HTR-8/SVneo (cell line): ENCODE data around the gene HTN3.
"Not testable (repeated sequence)": the region's sequence is repeated elsewhere in the genome, so short reads cannot be mapped to it uniquely, and the experiment has no call there.

Source experiments
- DNase-seq: peaks from one replicate; pipeline ENCODE4 v3.0.0; 2011; ENCODE audit warnings: low spot score, mixed read lengths; ENCODE audit not compliant: insufficient read length
- FAIRE-seq: peaks from 2 replicates; lab custom pipeline; 2011; peaks lifted over from hg19 to GRCh38; lab: Jason Lieb, UNC

The HTN3 gene

DNA sequence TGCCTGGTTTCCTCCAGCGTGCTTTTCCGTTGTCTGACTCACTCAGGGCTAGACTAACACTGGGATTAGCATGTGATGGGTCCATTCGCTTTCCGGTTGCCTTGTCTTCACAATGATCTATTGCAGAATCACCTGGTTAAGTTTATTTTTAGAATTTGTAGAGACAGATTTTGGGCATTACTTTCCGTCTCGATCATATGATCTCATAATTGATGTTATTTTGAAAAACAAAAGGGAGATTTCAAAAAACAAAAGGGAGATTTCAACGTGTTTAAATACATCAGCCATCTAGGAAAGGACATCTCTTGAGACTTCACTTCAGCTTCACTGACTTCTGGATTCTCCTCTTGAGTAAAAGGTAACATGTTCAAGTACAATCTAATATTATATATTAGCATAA, at the start of gene HTN3:
HTN3 (plus strand) TSS at position 301 of the 400 bp plus-strand sequence. CDS start 2,282 bp downstream, outside the sequence.
- DNase-seq, FAIRE-seq: not testable (repeated sequence)

- DNase-seq = no peak
- no peak for FAIRE-seq
Measured at GRCh38 chr4:69984030-69984443, 44.2 kb upstream of the HTN3 start.

DNA sequence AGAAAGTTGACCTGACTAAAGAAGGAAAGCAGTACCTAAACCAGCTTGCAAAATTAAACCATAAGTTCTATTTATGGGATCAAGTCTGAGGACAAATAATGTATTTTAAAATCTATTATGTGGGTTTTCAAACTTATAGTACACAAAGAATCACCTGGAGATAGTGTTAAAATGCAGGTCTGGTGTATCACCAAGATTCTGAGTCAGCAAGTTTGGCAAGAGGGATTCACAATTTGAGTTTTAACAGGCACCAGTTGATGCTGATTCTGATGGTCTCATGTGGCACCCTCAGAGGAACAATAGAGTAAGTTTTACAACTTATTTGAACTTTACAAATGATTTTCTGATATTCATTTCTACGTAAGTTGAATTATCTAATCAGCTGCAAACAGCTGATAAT, 41.6 kb upstream of the HTN3 start:
- FAIRE-seq (no peak), DNase-seq (no peak)

DNA sequence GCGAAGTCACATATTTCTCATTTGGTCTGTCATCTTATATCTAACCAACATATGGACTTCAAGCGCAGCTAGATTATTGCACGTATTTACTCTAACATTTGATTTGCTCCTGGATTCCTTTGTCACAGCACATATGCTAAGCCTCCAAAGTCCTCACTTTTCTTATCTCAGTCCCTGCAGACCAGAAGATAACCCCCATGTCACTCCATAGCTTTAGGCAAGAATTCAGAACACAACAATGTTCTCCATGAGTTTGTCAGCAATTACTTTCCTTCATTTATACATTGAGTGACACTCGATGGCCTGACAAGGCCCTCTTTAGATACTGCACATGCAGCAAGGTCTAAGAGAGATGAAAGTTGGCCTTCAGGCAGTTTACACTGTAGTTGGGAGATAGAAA, 37.2 kb upstream of the HTN3 start:
- DNase-seq (no peak), FAIRE-seq (no peak)

- FAIRE-seq = no peak
- DNase-seq = no peak
Measured at GRCh38 chr4:69994782-69995181, 33.5 kb upstream of the HTN3 start.

GRCh38 chr4:69995526-69996016, 32.7 kb upstream of the HTN3 start, which contains the start of gene STATH:
Gene STATH, plus strand, starts transcription at chr4:69995966. Its CDS starts 2,472 bp downstream, at chr4:69998438.
- DNase-seq = no peak
- FAIRE-seq = no peak

DNA sequence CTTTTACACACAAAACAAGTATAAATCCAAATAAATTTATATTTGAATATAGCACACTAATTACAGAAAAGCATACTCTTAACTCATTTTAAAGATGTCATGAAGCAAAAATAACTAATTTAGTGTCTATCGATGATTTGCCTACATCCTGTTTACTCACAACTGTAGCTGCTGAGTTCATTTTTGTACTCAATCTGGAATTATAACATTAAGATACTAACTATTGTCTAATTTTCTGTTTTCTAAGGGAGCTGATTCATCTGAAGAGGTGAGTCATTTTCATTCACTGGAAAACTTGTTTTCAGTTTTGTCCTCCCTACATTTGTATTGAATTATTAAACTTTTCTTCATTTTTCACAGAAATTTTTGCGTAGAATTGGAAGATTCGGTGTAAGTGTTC, 28.8 kb upstream of the HTN3 start:
- DNase-seq = no peak
- FAIRE-seq = no peak

GRCh38 chr4:70000711-70001110, 27.5 kb upstream of the HTN3 start:
- DNase-seq (no peak), FAIRE-seq (no peak)

DNA sequence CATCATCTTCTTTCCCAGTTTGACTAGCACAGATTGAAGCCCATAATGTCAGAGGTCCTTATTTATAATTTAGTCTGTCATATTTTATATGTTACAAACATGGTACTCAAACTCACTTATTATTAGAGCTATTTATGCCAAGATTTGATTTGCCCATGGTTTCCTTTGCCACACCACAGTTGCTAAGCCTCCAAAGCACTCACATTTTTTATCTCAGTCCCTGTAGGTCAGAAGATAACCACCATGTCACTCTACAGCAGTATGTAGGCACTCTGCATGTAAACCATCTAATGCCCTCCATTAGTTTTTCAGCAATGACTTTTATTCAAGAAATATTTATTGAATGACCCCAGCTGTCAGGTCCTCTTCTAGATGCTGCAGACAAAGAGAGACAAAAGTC, 25.8 kb upstream of the HTN3 start:
- FAIRE-seq = no peak
- no peak for DNase-seq

- FAIRE-seq = no peak
- no peak for DNase-seq
Measured at GRCh38 chr4:70008771-70009170, 19.5 kb upstream of the HTN3 start.

DNA sequence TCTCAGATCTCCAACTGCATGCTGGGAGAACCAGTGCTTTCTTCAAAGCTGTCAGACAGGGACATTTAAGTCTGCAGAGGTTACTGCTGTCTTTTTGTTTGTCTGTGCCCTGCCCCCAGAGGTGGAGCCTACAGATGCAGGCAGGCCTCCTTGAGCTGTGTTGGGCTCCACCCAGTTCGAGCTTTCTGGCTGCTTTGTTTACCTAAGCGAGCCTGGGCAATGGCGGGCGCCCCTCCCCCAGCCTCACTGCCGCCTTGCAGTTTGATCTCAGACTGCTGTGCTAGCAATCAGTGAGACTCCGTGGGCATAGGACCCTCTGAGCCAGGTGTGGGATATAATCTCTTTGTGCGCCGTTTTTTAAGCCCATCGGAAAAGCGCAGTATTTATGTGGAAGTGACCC, 9.3 kb upstream of the HTN3 start:
- not testable (repeated sequence) for FAIRE-seq, DNase-seq

GRCh38 chr4:70023218-70023617, 5.0 kb upstream of the HTN3 start:
- DNase-seq (no peak), FAIRE-seq (no peak)

- DNase-seq (no peak), FAIRE-seq (no peak)
Measured at GRCh38 chr4:70027011-70027410, 1.2 kb upstream of the HTN3 start.

GRCh38 chr4:70037559-70037958, 9.3 kb downstream of the HTN3 start:
- not testable (repeated sequence) for FAIRE-seq

GRCh38 chr4:70039928-70040327, 11.7 kb downstream of the HTN3 start:
- FAIRE-seq, DNase-seq: not testable (repeated sequence)

More at GRCh38 chr4:70037559-70037958, 9.3 kb downstream of the HTN3 start:
- not testable (repeated sequence) for DNase-seq

GRCh38 chr4:70041652-70042286, 13.5 kb downstream of the HTN3 start:
- DNase-seq = no peak
- FAIRE-seq = no peak

GRCh38 chr4:70050138-70050537, 21.9 kb downstream of the HTN3 start, which contains the start of gene HTN1:
Gene HTN1, plus strand, starts transcription at chr4:70050438. Its CDS starts 2,639 bp downstream, at chr4:70053077.
- DNase-seq, FAIRE-seq: not testable (repeated sequence)

- not testable (repeated sequence) for DNase-seq, FAIRE-seq
Measured at GRCh38 chr4:70056534-70056933, 28.3 kb downstream of the HTN3 start.

DNA sequence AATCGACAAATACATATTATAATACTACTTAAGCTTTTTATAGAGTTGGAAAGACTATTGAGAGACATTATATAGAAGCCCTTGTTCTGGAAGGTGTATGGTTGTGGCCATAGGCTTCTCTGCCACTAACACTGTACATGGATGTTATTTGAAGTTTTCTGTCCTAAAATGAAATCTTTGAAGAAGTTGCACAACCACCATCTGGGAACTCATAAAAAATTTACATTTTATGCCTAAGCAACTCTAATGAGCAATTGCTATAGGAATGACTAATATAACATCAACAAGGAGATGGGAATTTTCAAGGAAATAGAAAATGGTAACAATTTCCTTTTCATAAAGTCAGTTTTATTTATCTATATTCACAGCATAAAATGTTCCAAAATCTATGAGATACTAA, 29.4 kb downstream of the HTN3 start:
- DNase-seq = no peak
- FAIRE-seq = no peak

DNA sequence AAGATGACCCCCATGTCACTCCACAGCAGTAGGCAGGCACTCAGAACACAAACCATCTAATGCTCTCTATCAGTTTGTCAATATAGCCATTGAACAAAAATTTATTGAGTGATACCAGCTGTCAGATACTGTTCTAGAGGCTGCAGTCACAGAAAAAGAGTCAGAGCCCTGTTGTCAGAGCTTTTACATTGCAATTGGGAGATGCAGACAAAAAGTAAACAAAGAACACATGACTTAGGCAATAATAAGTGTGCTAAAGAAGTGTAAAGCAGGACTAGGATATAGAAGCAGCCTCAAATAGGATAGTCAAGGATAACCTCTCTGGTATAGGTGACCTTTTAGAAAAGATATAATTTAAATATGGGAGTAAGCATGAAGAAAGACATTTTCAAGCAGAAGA, 30.9 kb downstream of the HTN3 start:
- no peak for DNase-seq
- FAIRE-seq = no peak

GRCh38 chr4:70062000-70062399, 33.7 kb downstream of the HTN3 start:
- FAIRE-seq (no peak), DNase-seq (no peak)

GRCh38 chr4:70080205-70080604, 51.9 kb downstream of the HTN3 start:
- DNase-seq (no peak), FAIRE-seq (no peak)
